GM19452 (cell line): ENCODE data around the gene ZNFX1.

Experiments
- ATAC-seq: cut with Tn5 transposase; IDR thresholded peaks from one replicate; pipeline ENCODE4 v1.9.1; 2021; ENCODE audit not compliant: unreplicated experiment

The ZNFX1 gene

DNA sequence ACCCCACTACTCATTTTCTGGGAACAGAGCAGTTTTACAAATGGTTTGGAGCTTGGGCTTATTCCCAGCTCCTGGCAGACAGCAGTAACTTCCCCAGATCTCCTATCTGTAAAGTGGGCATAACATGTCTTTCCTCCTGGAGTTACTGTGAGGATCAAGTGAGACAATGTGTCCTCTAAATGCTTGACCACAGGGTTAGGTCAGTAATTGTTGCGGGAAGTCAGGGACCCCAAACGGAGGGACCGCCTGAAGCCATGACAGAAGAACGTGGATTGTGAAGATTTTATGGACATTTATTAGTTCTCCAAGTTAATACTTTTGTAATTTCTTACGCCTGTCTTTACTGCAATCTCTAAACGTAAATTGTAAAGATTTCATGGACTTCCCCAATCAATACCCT lies 15.3 kb upstream of the ZNFX1 start:
- no peak for ATAC-seq

GRCh38 chr20:49292010-49292409 lies 14.2 kb upstream of the ZNFX1 start:
- no peak for ATAC-seq

DNA sequence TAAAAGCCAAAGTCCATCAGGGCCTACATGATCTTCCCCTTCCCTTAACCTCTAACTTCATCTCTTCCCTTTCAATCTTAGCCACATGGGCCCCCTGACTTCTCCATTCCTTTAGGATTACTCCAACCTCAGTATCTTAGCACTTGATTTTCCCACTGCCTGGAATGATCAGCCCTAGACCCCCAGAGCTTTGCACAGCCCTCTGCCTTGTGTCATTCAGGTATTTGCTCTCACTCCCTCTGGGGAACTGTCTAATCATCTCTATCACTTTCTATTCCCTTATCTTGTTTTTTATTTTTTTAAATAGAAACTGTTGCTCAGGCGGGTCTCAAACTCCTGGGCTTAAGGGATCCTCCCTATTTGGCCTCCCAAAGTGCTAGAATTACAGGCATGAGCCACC lies 13.3 kb upstream of the ZNFX1 start:
- ATAC-seq, result no peak

- ATAC-seq, result no peak
Observed at GRCh38 chr20:49290608-49291191, 12.8 kb upstream of the ZNFX1 start.

DNA sequence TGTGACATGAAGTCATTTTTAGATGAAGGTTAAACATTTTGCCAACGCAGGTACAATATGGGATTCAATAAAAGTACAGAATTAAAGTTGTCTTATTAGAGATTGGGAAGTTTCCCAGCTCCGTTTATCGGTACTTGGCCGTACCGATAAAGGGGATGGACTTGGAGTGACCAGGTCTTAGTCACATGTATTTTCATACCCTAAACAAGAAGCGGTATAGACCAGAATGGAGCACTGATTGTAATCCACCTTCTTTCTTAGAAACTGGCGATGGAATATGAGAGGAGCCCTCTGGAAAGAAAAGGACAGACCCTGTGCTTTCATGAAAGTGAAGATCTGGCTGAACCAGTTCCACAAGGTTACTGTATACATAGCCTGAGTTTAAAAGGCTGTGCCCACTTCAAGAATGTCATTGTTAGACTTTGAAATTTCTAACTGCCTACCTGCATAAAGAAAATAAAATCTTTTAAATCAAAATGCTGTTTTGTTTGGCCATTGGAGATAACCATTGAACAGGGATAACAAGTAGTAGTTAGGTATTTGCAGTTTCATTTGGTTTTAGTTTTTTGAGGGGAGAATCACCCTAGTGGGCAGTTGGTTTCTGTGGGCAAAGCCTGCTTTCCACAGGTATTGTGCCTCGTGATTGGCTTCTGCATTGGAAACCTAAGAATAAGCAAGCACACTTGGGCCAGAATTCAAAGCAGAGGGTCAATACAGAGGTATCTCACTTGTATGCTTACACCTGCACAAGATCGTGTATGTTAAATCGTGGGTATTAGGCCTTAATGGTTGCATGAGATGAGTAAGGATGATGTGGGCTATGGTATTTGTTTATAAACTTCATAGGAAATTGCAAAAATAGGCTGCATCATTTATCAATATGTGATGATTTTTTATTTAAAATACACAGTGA lies 11.2 kb upstream of the ZNFX1 start:
- ATAC-seq, result no peak

GRCh38 chr20:49288250-49288751 lies 10.4 kb upstream of the ZNFX1 start:
- no peak for ATAC-seq

DNA sequence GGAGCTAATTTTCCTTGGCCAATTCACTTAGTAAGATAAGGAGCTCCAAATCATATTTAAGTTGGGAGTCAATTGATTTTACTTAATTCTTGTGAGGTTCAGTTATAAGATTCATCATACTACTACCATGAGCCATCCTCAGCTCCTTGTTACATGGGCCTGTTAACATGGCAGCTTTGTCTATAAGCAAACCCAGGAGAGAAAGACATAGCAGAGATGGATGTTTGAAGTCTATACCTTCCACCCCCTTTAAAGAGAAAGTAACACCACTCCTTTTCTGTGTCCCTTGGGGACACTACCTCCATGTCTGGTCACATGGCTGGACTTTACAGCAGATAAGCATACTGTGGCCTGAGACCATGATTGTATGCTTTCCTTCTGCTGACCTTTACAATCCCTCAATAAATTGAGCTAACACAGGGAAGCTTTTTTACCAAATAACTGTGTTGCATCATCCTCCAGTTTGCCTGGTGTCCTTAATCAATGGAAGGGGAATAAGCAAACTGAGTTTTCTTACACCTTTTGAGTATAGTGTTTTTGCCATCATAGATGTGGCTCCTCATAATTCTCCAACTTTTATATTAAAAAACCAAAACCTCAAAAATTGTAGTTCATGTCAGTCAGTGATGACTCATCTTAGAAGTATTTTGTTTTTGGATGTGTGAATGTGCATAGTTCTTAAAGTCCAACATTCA lies 9.8 kb upstream of the ZNFX1 start:
- no peak for ATAC-seq

- ATAC-seq, result no peak
Observed at GRCh38 chr20:49286689-49287551, 9.1 kb upstream of the ZNFX1 start.

DNA sequence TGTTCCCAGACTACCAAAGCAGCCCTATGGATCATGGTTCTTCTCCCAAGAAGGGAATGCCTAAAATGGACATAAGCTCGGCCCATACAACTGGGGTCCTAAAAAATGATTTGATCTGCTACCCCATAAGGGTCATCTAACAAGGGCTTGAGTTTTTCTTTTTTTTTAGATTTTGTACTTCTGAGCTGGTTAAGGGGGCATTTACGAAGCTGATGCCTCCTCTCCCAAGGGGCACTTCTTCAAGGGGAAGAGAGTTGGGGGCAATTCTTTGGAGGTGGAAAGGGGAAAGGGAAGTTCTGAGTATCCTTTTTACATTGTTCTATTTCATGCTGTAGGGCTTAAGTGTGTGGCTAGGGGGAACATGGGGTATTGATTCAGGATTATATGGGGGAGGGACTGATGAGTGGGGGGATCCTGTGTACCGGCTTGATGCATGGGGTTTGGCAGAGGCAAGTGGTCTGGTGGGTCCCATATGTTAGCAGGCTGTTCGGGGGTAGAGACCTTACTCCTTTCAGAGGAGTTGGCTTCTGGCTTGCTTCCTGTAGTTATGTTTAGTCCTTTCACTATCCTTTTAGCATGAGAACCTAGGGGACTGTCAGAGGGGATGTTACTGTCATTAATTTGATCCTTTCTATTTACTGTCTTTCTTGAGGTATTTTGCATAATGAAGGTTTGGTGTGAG lies 8.1 kb upstream of the ZNFX1 start:
- no peak for ATAC-seq

- no peak for ATAC-seq
Observed at GRCh38 chr20:49285233-49285668, 7.4 kb upstream of the ZNFX1 start.

DNA sequence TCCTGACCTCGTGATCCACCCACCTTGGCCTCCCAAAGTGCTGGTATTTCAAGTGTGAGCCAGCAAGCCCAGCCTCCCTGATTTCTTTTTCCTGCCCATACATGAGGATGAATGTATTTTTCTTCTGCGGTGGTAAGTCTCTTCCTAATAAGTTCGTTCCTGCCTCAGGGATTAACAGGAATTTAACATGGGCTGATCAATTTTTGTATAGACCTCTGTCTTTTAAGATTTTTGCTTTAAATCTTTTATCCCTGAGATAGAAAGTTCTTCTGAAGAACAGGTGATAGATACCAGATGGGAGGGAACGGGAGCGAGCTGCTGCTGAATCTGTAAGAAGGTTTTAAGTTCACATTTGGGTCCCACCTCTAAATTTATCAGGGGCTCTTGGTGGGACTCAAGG lies 7.0 kb upstream of the ZNFX1 start:
- no peak for ATAC-seq

- ATAC-seq, result no peak
Observed at GRCh38 chr20:49283703-49284625, 6.1 kb upstream of the ZNFX1 start.

DNA sequence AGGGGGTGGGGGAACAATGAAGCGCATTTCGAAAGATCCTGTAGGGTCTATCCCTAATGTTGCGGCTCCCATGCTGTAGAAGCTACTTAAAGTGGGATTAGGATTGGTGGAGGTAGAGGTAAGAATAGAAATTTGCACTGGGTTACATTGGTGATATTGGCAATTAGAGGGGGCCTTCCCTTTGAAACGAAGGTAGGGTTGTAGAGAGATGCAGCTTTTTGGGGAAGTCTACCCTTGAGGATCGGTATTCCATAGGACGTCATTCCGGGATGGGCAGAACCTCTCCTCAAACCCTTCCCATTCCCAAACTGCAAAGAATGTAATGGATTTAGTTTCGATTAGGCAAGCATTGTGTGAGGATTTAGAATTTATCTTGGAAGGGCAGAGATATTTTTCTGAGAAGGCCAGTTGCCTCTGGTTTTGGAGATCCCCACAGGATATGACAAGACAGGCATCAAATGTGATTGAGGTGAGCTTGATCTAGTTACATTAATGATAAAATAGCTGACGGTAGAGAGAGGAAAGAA lies 5.4 kb upstream of the ZNFX1 start:
- ATAC-seq, result no peak

- ATAC-seq, result no peak
Observed at GRCh38 chr20:49282584-49283171, 4.8 kb upstream of the ZNFX1 start.

- no peak for ATAC-seq
Observed at GRCh38 chr20:49281913-49282467, 4.1 kb upstream of the ZNFX1 start.

GRCh38 chr20:49281059-49281912 lies 3.4 kb upstream of the ZNFX1 start:
- no peak for ATAC-seq

- no peak for ATAC-seq
Observed at GRCh38 chr20:49280463-49281058, 2.7 kb upstream of the ZNFX1 start.
